Activated T-helper 1 cell treated with anti-CD3 and anti-CD28 coated beads, Interleukin-12 subunit alpha, Interleukin-12 subunit beta, Interleukin-2, Interleukin-4 antibody, amounts not matched to agents 30 ng/mL and 10 ng/mL and 1 ng/mL, durations not matched to agents 14 hours and 24 hours and 36 hours (primary cell): ENCODE results near the gene CHD3. TPM values are rescaled to one million over a fixed set of nuclear protein-coding genes. Genes with fewer than 3 reads are reported as not detected.
"Not testable (repeated sequence)": the region's sequence is repeated elsewhere in the genome, so short reads cannot be mapped to it uniquely, and the experiment has no call there.

Source experiments
- DNase-seq: peaks from one replicate; pipeline ENCODE4 v3.0.0; 2021; ENCODE audit warnings: low spot score
- H3K27ac Mint-ChIP-seq: one replicate; pipeline ENCODE4 v1.8.0; 2021; ENCODE audit warnings: mild to moderate bottlenecking, mixed read lengths
- H3K27me3 Mint-ChIP-seq: one replicate; pipeline ENCODE4 v1.8.0; 2022; ENCODE audit warnings: mild to moderate bottlenecking, moderate library complexity, mixed read lengths; ENCODE audit not compliant: insufficient read depth
- H3K36me3 Mint-ChIP-seq: one replicate; pipeline ENCODE4 v1.8.0; 2021; ENCODE audit warnings: low read depth, mixed read lengths
- H3K4me1 Mint-ChIP-seq: one replicate; pipeline ENCODE4 v1.8.0; 2021; ENCODE audit warnings: low read depth, mixed read lengths
- H3K4me3 Mint-ChIP-seq: one replicate; pipeline ENCODE4 v1.8.0; 2021; ENCODE audit warnings: mild to moderate bottlenecking, moderate library complexity, mixed read lengths
- H3K9me3 Mint-ChIP-seq: one replicate; pipeline ENCODE4 v1.8.0; 2021; ENCODE audit warnings: mixed read lengths
- intact Hi-C: fragments of 100-400 bp; cut with micrococcal nuclease; formaldehyde crosslinking; loops from one replicate; pipeline ENCODE4 v1.15.1; 2024
- total RNA-seq: library from RNA; stranded (reverse); gene quantifications from 2 replicates; pipeline ENCODE4 v1.2.3, GENCODE V29; 2022

The CHD3 gene
- total RNA-seq, 1 donor from 2014 or later: 125 TPM

DNA sequence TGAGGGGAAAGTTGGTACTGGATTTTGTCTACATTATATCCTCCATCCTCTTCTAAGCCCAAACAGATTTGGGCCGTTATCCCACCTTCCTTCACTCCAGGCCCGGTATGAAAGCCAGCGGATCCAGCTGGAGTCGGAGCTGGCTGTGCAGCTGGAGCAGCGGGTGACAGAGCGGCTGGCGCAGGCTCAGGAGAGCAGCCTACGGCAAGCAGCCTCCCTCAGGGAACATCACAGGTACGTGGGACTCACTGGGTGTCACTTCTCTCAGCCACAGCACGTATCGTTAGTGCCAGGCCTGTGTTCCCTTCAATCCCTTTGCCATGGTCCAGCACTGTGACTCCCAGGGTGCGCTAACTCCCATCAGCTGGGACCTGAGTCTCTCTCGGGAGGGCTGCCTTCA, 54.7 kb downstream of the CHD3 start:
- Mint-ChIP-seq H3K36me3 (peaks cover 56% of the 10 kb centered on the region), H3K27ac (no peak overlapping the region), H3K4me3 (no peak overlapping the region), H3K4me1 (no peaks in the 10 kb centered on the region), H3K27me3 (no peaks in the 10 kb centered on the region), H3K9me3 (no peaks in the 10 kb centered on the region)
- intact Hi-C loops: no loop called here
- no peak for DNase-seq

DNA sequence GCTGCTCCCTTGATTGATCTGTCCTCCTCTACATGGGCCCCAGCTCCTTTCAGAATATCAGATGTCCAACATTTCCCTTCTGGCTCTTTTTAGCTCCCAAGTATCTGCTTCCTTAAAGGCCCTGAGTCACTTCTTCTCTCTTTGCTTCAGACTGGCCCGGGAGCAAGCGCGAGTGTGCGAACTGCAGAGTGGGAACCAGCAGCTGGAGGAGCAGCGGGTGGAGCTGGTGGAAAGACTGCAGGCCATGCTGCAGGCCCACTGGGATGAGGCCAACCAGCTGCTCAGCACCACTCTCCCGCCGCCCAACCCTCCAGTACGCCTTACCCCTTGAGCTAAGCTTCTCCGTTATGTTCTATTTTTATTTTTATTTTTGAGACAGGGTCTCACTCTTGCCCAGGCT, 55.7 kb downstream of the CHD3 start:
- H3K4me3 Mint-ChIP-seq: no peak overlapping the region
- H3K27ac Mint-ChIP-seq: no peak overlapping the region
- no peaks in the 10 kb centered on the region for H3K27me3 Mint-ChIP-seq
- no peak for DNase-seq
- peaks cover 64% of the 10 kb centered on the region for H3K36me3 Mint-ChIP-seq
- H3K4me1 Mint-ChIP-seq: no peaks in the 10 kb centered on the region
- intact Hi-C loops: no loop called here
- H3K9me3 Mint-ChIP-seq: no peaks in the 10 kb centered on the region

DNA sequence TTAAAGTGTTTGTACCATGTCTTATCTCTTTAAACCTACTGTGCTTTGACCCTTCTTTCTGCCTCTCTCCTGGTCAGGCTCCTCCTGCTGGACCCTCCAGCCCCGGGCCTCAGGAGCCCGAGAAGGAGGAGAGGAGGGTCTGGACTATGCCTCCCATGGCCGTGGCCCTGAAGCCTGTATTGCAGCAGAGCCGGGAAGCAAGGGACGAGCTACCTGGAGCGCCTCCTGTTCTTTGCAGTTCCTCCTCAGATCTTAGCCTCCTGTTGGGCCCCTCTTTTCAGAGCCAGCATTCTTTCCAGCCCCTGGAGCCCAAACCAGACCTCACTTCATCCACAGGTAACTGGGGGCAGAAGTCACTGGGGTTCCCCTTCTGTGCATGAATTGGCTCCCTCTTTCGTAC, 57.1 kb downstream of the CHD3 start:
- H3K9me3 Mint-ChIP-seq: no peaks in the 10 kb centered on the region
- no peak for DNase-seq
- no peak overlapping the region for H3K27ac Mint-ChIP-seq
- peaks cover 63% of the 10 kb centered on the region for H3K36me3 Mint-ChIP-seq
- peaks cover 7% of the 10 kb centered on the region for H3K4me1 Mint-ChIP-seq
- H3K27me3 Mint-ChIP-seq: no peaks in the 10 kb centered on the region
- H3K4me3 Mint-ChIP-seq: no peak overlapping the region
- intact Hi-C loops: no loop called here

DNA sequence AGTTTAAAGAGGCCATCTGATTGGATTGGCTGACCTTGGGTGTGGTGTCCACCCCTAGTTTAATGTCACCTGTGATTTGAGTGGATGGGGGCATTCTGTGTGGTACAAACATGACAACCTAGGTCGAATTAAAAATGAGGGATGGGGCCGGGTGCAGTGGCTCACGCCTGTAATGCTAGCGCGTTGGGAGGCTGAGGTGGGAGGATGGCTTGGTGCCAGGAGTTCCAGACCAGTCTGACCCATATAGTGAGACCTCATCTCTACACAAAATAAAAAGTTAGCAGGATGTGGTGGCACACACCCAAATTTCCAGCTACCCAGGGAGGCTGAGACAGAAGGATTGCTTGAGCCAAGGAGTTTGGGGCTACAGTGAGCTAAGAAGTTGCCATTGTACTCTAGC, 57.9 kb downstream of the CHD3 start:
- no peaks in the 10 kb centered on the region for H3K27me3 Mint-ChIP-seq
- H3K4me3 Mint-ChIP-seq: no peak overlapping the region
- DNase-seq: no peak
- peaks cover 12% of the 10 kb centered on the region for H3K4me1 Mint-ChIP-seq
- no peaks in the 10 kb centered on the region for H3K9me3 Mint-ChIP-seq
- intact Hi-C loops: no loop called here
- H3K36me3 Mint-ChIP-seq: peaks cover 60% of the 10 kb centered on the region
- H3K27ac Mint-ChIP-seq: no peak overlapping the region

DNA sequence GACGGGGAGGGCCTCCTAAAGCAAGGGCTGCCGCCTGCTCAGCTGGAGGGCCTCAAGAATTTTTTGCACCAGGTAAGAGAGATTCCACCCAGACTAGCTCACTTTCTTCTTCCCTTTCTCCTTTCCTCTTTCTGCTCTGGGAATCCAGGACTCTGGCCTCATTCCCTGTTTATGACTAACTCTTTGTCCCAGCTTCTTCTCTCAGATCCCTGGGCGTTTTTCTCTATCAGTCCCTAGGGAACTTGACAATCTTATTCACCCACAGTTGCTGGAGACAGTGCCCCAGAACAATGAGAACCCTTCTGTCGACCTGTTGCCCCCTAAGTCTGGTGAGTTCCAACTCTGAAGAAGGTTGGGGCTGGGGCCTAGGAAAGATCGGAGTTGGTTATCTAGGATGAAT, 59.1 kb downstream of the CHD3 start:
- H3K27ac Mint-ChIP-seq: no peak overlapping the region
- no peaks in the 10 kb centered on the region for H3K27me3 Mint-ChIP-seq
- intact Hi-C loops: no loop called here
- H3K9me3 Mint-ChIP-seq: no peaks in the 10 kb centered on the region
- no peak overlapping the region for H3K4me3 Mint-ChIP-seq
- H3K36me3 Mint-ChIP-seq: peaks cover 57% of the 10 kb centered on the region
- DNase-seq: no peak
- H3K4me1 Mint-ChIP-seq: peaks cover 15% of the 10 kb centered on the region

DNA sequence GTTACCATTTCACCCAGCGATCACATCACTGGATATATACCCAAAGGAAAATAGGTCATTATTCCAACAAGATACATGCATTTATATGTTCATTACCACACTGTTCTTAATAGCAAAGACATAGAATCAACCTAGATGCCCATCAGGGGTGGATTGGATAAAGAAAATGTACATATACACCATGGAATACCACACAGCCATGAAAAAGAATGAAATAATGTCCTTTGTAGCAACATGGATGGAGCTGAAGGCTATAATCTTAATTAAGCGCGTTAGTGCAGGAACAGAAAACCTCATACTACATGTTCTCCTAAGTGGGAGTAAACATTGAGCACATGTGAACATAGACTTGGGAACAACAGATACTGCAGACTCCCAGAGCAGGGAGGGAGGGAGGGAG, 62.0 kb downstream of the CHD3 start:
- intact Hi-C loops: loop anchor here (2.0 kb wide), 1 partner anchor 36 kb away; no protein-coding TSS in a partner anchor
- Mint-ChIP-seq H3K4me1 (peaks cover 15% of the 10 kb centered on the region), H3K9me3 (no peaks in the 10 kb centered on the region), H3K36me3 (peaks cover 35% of the 10 kb centered on the region), H3K27me3 (no peaks in the 10 kb centered on the region), H3K4me3 (no peak overlapping the region), H3K27ac (peak overlapping the region; percentile 35)
- no peak for DNase-seq

DNA sequence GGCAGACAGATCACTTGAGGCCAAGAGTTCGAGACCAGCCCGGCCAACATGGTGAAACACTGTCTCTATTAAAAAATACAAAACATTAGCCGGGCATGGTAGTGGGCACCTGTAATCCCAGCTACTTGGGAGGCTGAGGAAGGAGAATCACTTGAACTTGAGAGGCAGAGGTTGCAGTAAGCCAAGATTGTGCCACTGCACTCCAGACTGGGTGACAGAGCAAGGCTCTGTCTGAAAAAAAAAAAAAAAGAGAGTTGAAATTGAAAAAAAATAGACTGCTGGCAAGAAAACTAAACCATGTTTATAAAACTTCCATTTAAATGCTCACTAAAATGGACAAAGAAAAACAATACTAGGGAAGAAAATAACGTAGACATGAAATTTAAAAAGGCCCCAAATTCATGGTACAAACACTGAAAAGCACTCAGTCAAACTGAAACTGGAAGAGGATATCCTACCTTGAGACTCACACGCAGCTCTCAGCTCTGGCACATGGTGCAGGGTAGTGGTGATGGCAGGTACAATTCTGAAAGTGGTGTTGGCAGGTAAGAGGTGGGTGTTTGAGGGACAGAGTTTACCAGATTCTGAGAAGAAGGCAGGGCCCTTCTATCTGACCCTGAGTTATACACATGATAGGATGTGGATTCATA, 62.7 kb downstream of the CHD3 start:
- Mint-ChIP-seq H3K9me3 (no peaks in the 10 kb centered on the region), H3K27me3 (no peaks in the 10 kb centered on the region), H3K4me1 (peaks cover 15% of the 10 kb centered on the region), H3K4me3 (peak overlapping the region; percentile 40), H3K36me3 (peaks cover 30% of the 10 kb centered on the region), H3K27ac (peak overlapping the region; percentile 91)
- DNase-seq: peak; percentile 44
- intact Hi-C loops: loop anchor here (1.0 to 2.0 kb wide), 3 partner anchors 19 to 37 kb away; partner anchors contain the start of gene CNTROB

DNA sequence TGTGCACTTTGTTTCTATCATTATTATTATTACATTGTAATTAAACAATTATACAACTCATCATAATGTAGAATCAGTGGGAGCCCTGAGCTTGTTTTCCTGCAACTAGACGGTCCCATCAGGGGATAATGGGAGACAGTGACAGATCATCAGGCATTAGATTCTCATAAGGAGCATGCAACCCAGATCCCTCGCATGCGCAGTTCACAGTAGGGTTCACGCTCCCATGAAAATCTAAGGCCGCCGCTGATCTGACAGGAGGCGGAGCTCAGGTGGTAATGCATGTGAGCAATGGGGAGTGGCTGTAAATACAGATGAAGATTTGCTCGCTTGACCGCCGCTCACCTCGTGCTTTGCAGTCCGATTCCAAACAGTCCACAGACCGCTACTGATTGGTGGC, 64.7 kb downstream of the CHD3 start:
- Mint-ChIP-seq H3K36me3 (peaks cover 19% of the 10 kb centered on the region), H3K4me1 (peaks cover 15% of the 10 kb centered on the region)
- intact Hi-C loops, H3K27ac Mint-ChIP-seq, H3K4me3 Mint-ChIP-seq, DNase-seq, H3K9me3 Mint-ChIP-seq, H3K27me3 Mint-ChIP-seq: not testable (repeated sequence)

DNA sequence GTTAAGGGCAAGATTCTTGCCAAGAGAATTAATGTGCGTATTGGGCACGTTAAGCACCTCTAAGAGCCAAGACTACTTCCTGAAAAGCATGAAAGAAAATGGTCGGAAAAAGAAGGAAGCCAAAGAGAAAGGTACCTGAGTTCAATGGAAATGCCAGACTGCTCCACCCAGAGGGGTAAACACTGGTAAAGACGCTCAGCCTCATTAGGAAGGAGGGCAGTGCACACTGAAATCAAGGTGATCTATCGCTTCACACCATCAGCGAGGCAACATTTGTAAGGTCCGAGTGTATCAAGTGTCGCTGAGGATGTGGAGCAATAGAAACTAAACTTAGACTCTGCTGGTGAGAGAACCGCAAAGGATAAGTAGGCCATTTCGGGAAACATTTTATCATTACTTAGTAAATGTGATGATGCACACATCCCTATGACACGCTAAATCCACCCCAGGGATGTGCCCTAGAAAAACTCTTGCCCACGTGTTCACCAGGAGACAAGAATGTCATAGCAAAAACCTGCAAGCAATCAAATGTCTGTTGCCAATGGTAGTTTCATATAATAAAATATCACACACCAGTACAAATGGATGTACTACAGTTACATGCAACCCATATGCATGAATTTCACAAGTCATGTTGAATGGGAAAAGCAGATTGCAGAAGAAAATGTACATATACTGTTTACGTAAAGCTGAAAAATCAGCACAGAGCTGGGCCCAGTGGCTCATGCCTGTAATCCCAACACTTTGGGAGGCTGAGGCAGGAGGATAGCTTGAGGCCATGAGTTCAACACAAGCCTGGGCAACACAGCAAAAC, 67.0 kb downstream of the CHD3 start:
- H3K4me1 Mint-ChIP-seq: peaks cover 9% of the 10 kb centered on the region
- no peak overlapping the region for H3K27ac Mint-ChIP-seq
- no peaks in the 10 kb centered on the region for H3K9me3 Mint-ChIP-seq
- H3K36me3 Mint-ChIP-seq: no peaks in the 10 kb centered on the region
- no peaks in the 10 kb centered on the region for H3K27me3 Mint-ChIP-seq
- intact Hi-C loops: no loop called here
- H3K4me3 Mint-ChIP-seq: no peak overlapping the region
- DNase-seq: no peak

DNA sequence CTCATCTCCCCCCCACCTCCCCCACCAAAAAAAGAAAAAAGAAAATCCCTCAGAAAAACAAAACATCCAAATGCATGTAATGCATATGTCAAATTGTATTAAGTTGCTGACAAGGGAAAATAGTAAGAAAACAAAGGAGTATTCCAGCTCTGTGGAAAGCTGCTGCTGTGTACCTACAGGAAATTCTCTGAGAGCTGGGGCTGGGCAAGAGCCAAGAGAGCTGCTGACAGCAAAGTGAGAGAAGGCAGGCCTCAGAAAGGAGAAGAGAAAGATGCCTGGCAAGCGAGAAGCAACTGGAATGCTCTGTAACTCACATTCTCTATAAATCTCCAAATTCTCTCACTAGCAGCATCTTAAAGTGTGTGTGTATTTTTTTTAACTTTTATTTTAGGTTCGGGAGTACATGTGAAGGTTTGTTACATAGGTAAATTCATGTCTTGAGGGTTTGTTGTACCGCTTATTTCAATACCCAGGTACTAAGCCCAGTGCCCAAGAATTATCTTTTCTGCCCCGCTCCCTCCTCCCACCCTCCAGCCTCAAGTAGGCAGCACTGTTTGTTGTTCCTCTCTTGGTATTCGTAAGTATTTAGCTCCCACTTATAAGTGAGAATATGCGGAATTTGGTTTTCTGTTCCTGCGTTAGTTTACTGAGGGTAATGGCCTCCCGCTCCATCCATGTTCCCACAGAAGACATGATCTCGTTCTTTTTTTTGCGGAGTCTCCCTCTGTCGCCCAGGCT, 67.8 kb downstream of the CHD3 start:
- intact Hi-C loops: no loop called here
- Mint-ChIP-seq H3K4me1 (peaks cover 4% of the 10 kb centered on the region), H3K27ac (no peak overlapping the region), H3K9me3 (no peaks in the 10 kb centered on the region), H3K36me3 (no peaks in the 10 kb centered on the region), H3K27me3 (no peaks in the 10 kb centered on the region), H3K4me3 (no peak overlapping the region)
- DNase-seq: no peak

DNA sequence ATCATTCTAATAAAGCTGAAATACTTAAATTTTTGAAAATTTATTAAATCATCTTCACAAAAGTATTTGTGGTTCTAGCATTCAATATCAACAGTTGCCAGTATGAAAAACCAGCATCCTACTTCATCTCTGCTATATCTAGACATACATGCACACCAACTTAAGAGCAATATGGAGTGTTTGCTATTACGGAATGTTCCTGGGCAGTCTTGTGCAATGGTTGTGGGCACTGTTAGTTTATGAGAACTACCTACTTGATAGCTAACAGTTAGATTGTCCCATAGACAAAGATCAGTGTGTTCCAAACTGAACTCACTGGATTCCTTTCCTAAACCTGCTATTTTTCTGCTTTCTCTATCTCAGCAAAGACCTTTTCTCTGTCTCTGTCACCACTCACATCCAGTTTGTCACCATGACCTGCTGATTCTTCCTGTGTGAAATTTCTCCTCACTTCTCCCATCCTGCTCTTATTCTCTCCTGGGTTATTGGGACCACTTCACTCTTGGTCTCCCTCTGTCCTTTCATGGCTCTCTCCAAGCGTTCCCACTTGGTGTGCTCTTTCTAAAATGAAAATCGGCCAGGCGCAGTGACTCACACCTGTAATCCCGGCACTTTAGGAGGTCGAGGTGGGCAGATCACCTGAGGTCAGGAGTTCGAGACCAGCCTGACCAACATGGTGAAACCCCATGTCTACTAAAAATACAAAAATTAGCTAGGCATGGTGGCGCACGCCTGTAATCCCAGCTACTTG, 71.1 kb downstream of the CHD3 start:
- Mint-ChIP-seq H3K36me3 (no peaks in the 10 kb centered on the region), H3K27ac (no peak overlapping the region), H3K9me3 (no peaks in the 10 kb centered on the region), H3K4me3 (no peak overlapping the region), H3K4me1 (no peaks in the 10 kb centered on the region), H3K27me3 (peaks cover 10% of the 10 kb centered on the region)
- intact Hi-C loops: no loop called here
- no peak for DNase-seq

DNA sequence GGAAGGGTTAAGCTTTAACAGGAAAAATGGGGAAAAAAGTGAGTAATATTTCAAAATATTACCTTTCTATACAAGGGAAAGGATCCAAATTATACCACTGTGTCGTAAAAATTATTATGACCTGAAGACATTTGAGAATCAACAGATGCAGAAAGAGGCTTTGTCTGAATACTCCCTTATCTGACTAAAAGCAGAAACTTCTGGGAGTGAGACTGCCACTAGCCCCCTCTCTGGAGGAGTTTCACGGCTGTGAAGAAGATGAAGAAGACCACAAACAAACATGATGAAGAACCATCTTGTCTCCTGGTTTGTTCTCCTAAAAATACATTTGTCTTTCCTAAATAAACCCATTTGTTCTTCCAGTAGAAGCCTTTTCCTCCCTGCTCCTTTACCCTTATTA, 72.8 kb downstream of the CHD3 start:
- intact Hi-C loops: no loop called here
- no peak overlapping the region for H3K4me3 Mint-ChIP-seq
- H3K36me3 Mint-ChIP-seq: no peaks in the 10 kb centered on the region
- peaks cover 10% of the 10 kb centered on the region for H3K27me3 Mint-ChIP-seq
- no peak overlapping the region for H3K27ac Mint-ChIP-seq
- H3K4me1 Mint-ChIP-seq: no peaks in the 10 kb centered on the region
- no peaks in the 10 kb centered on the region for H3K9me3 Mint-ChIP-seq
- no peak for DNase-seq
